H1 (cell line): ENCODE data around the gene ARHGAP26. TPM values are rescaled to one million over a fixed set of nuclear protein-coding genes. Genes with fewer than 3 reads are reported as not detected.
A peak's percentile ranks its signal among the peaks of the same experiment; 100 is the strongest.

Experiments used
- CTCF ChIA-PET: fragments of 300-600 bp; sonication (Branson Sonifier 250); formaldehyde crosslinking; loops from one replicate; lab custom pipeline; 2021; ENCODE audit not compliant: partially characterized antibody; lab: Charles Lee
- POLR2A ChIA-PET: fragments of 300-600 bp; sonication (Branson Sonifier 250); formaldehyde crosslinking; loops from one replicate; lab custom pipeline; 2021; ENCODE audit warnings: inconsistent platforms; ENCODE audit not compliant: partially characterized antibody; lab: Charles Lee
- DNase-seq, 2 experiments: peaks; one replicate each; pipeline versions ENCODE4 v3.0.0 to v3.0.0-alpha.2; 2010 to 2022; ENCODE audit warnings: low spot score in 2 of 2, low read depth in 1 of 2, mixed read lengths in 1 of 2
- FAIRE-seq: peaks from 2 replicates; lab custom pipeline; 2011; peaks lifted over from hg19 to GRCh38; lab: Jason Lieb, UNC
- H2AFZ ChIP-seq: 2 replicates; pipeline ENCODE4 v1.8.1; 2012; ENCODE audit warnings: low read length, inconsistent platforms
- H2AK5ac ChIP-seq: 2 replicates; pipeline ENCODE4 v1.6.1; 2013; ENCODE audit warnings: low read depth, low read length
- H2BK120ac ChIP-seq: replicated peaks from 2 replicates; pipeline ENCODE3; 2013; ENCODE audit warnings: low read depth, low read length, inconsistent platforms
- H2BK12ac ChIP-seq: 2 replicates; pipeline ENCODE4 v1.6.1; 2013; ENCODE audit warnings: low read depth, low read length
- H2BK15ac ChIP-seq: 2 replicates; pipeline ENCODE4 v1.6.1; 2013; ENCODE audit warnings: low read length
- H2BK20ac ChIP-seq: 2 replicates; pipeline ENCODE4 v1.6.1; 2013; ENCODE audit warnings: low read length
- H2BK5ac ChIP-seq: 2 replicates; pipeline ENCODE4 v1.6.1; 2013; ENCODE audit warnings: low read depth, low read length
- H3K14ac ChIP-seq: 2 replicates; pipeline ENCODE4 v1.6.1; 2013; ENCODE audit warnings: inconsistent platforms; ENCODE audit not compliant: insufficient read length
- H3K18ac ChIP-seq: 2 replicates; pipeline ENCODE4 v1.6.1; 2013; ENCODE audit warnings: low read length; ENCODE audit errors: extremely low read depth
- H3K23ac ChIP-seq: 2 replicates; pipeline ENCODE4 v1.6.1; 2013; ENCODE audit warnings: inconsistent platforms; ENCODE audit not compliant: insufficient read length
- H3K23me2 ChIP-seq: 2 replicates; pipeline ENCODE4 v1.6.1; 2013; ENCODE audit warnings: low read depth, low read length
- H3K27ac ChIP-seq: 2 replicates; pipeline ENCODE4 v1.6.1; 2011; ENCODE audit warnings: low read depth, low read length, inconsistent platforms
- H3K27me3 ChIP-seq, 4 experiments: replicated peaks in 1 of 4; 1 replicate in 1 of 4; 2 replicates in 3 of 4; pipeline versions ENCODE4 v1.6.1 to v1.8.1; 2011 to 2013; ENCODE audit warnings: low read length in 3 of 4, mild to moderate bottlenecking in 3 of 4, inconsistent platforms in 2 of 4, mixed read lengths in 2 of 4, moderate library complexity in 1 of 4; ENCODE audit not compliant: control insufficient read depth in 3 of 4, insufficient read depth in 3 of 4; ENCODE audit errors: extremely low read depth in 1 of 4
- H3K36me3 ChIP-seq, 4 experiments: 2 replicates each; pipeline versions ENCODE4 v1.6.1 to v1.8.1; 2011 to 2013; ENCODE audit warnings: mild to moderate bottlenecking in 4 of 4, low read length in 3 of 4, moderate library complexity in 2 of 4, control low read depth in 1 of 4, inconsistent platforms in 1 of 4; ENCODE audit not compliant: insufficient read depth in 4 of 4, control insufficient read depth in 2 of 4
- H3K4ac ChIP-seq: replicated peaks from 2 replicates; pipeline ENCODE3; 2013; ENCODE audit warnings: low read length, low read depth, mixed read lengths, inconsistent platforms; ENCODE audit not compliant: insufficient read length
- H3K4me1 ChIP-seq, 4 experiments: replicated peaks in 1 of 4; 1 replicate in 1 of 4; 2 replicates in 3 of 4; pipeline versions ENCODE4 v1.6.1 to v1.8.1; 2011 to 2013; ENCODE audit warnings: low read length in 3 of 4, inconsistent platforms in 2 of 4, mixed read lengths in 1 of 4; ENCODE audit not compliant: insufficient read depth in 4 of 4, control insufficient read depth in 3 of 4
- H3K4me2 ChIP-seq, 2 experiments: 2 replicates each; pipeline versions ENCODE4 v1.6.1 to v1.8.1; 2011 to 2013; ENCODE audit warnings: low read depth in 2 of 2, low read length in 2 of 2, control low read depth in 1 of 2, inconsistent platforms in 1 of 2, mild to moderate bottlenecking in 1 of 2; ENCODE audit not compliant: insufficient read depth in 1 of 2
- H3K4me3 ChIP-seq, 4 experiments: fragments of 200-600, 300-600 bp in 1 of 4; sonication (generic), shearing (Covaris generic), sonication (Bioruptor Twin) in 1 of 4; 2 replicates each; pipeline versions ENCODE4 v1.5.1 to v1.8.1; 2011 to 2016; ENCODE audit warnings: low read length in 4 of 4, low read depth in 3 of 4, control low read depth in 2 of 4, inconsistent platforms in 2 of 4, mild to moderate bottlenecking in 2 of 4, mixed read lengths in 1 of 4, moderate library complexity in 1 of 4; ENCODE audit not compliant: insufficient read depth in 2 of 4; ENCODE audit errors: extremely low read depth in 1 of 4
- H3K56ac ChIP-seq: replicated peaks from 2 replicates; pipeline ENCODE3; 2013; ENCODE audit warnings: low read depth, mild to moderate bottlenecking, mixed read lengths, low read length, inconsistent platforms; ENCODE audit not compliant: insufficient read length
- H3K79me1 ChIP-seq: 2 replicates; pipeline ENCODE4 v1.6.1; 2013; ENCODE audit warnings: low read depth, low read length, control low read depth
- H3K79me2 ChIP-seq, 2 experiments: 2 replicates each; pipeline versions ENCODE4 v1.6.1 to v1.8.1; 2012 to 2013; ENCODE audit warnings: low read length in 2 of 2, mild to moderate bottlenecking in 2 of 2, inconsistent platforms in 1 of 2; ENCODE audit not compliant: insufficient read depth in 2 of 2, control insufficient read depth in 1 of 2
- H3K9ac ChIP-seq, 4 experiments: replicated peaks in 1 of 4; 1 replicate in 1 of 4; 2 replicates in 3 of 4; pipeline versions ENCODE4 v1.6.1 to v1.8.1; 2011 to 2013; ENCODE audit warnings: low read depth in 3 of 4, low read length in 3 of 4, control low read depth in 2 of 4, mild to moderate bottlenecking in 2 of 4, moderate library complexity in 2 of 4, inconsistent platforms in 1 of 4; ENCODE audit errors: extremely low read depth in 1 of 4
- H3K9me3 ChIP-seq, 2 experiments: 2 replicates each; pipeline versions ENCODE4 v1.6.1 to v1.8.1; 2012 to 2013; ENCODE audit warnings: mild to moderate bottlenecking in 2 of 2, moderate library complexity in 2 of 2, control low read depth in 1 of 2, inconsistent platforms in 1 of 2, low read depth in 1 of 2, low read length in 1 of 2, mixed read lengths in 1 of 2; ENCODE audit not compliant: insufficient read depth in 2 of 2
- H4K20me1 ChIP-seq, 2 experiments: replicated peaks in 1 of 2; 2 replicates each; pipeline versions ENCODE3 to v1.8.1; 2011 to 2013; ENCODE audit warnings: inconsistent platforms in 2 of 2, low read length in 2 of 2, mild to moderate bottlenecking in 1 of 2; ENCODE audit not compliant: insufficient read depth in 2 of 2, control insufficient read depth in 1 of 2
- H4K5ac ChIP-seq: 2 replicates; pipeline ENCODE4 v1.6.1; 2013; ENCODE audit warnings: low read length, low read depth, mixed read lengths, inconsistent platforms; ENCODE audit not compliant: insufficient read length
- H4K8ac ChIP-seq: 2 replicates; pipeline ENCODE4 v1.8.0; 2013; ENCODE audit warnings: mild to moderate bottlenecking, moderate library complexity, low read length, inconsistent platforms; ENCODE audit not compliant: insufficient read depth; ENCODE audit errors: extremely low read depth
- H4K91ac ChIP-seq: replicated peaks from 2 replicates; pipeline ENCODE3; 2013; ENCODE audit warnings: low read length, mixed read lengths, inconsistent platforms; ENCODE audit not compliant: insufficient read length
- NRF1 ChIP-seq: IDR thresholded peaks from 2 replicates; pipeline ENCODE4 v1.6.1; 2011; ENCODE audit warnings: mild to moderate bottlenecking, low read depth, low read length, improper control_type of control experiment
- RAD21 ChIP-seq, 2 experiments: IDR thresholded peaks in 1 of 2; conservative IDR thresholded peaks in 1 of 2; 2 replicates each; pipeline ENCODE4 v1.6.1; 2011; ENCODE audit warnings: low read depth in 2 of 2, low read length in 2 of 2, improper control_type of control experiment in 1 of 2, inconsistent platforms in 1 of 2, mild to moderate bottlenecking in 1 of 2, moderate library complexity in 1 of 2
- WGBS, 2 experiments: shearing (Covaris generic) in 1 of 2; methylation state at CpG; one replicate each; pipeline versions ENCODE4 v1.1.6 to v1.1.7; 2013 to 2015; ENCODE audit warnings: low lambda C conversion rate in 2 of 2, mixed read lengths in 2 of 2, inconsistent platforms in 1 of 2, low coverage in 1 of 2, missing lambda C conversion rate in 1 of 2; ENCODE audit not compliant: insufficient replicate concordance in 2 of 2, insufficient coverage in 1 of 2, insufficient read length in 1 of 2; ENCODE audit errors: extremely low coverage in 1 of 2, missing lambda C conversion rate in 1 of 2; 5-methylcytosine and 5-hydroxymethylcytosine counted together
- polyA plus RNA-seq, 7 experiments: library from polyadenylated mRNA; depleted of rRNA in 3 of 7; stranded (reverse) in 5 of 7; unstranded in 2 of 7; fragments of >200 nt in 5 of 7; fragments of 200-250 nt in 2 of 7; gene quantifications; 1 replicate in 5 of 7; 2 replicates in 1 of 7; 4 replicates in 1 of 7; pipeline versions ENCODE4 v1.2.1 to v1.2.3, GENCODE V29; 2011 to 2013; ENCODE audit warnings: missing spikeins in 2 of 7, mixed read lengths in 2 of 7
- total RNA-seq: library from RNA; stranded (reverse); fragmentation: NEBNext Ultra II Directional; extraction: Animal tissue kit (Norgen Biotek cat#: 25700); gene quantifications from 2 replicates; pipeline ENCODE4 v1.2.1, GENCODE V29; 2021

Gene ARHGAP26
- total and polyA plus RNA-seq, 2 of the 8 experiments (the other 6 are each of a cell fraction or from before 2014, with no cell fraction given), result 7.1 to 24.8 TPM

DNA sequence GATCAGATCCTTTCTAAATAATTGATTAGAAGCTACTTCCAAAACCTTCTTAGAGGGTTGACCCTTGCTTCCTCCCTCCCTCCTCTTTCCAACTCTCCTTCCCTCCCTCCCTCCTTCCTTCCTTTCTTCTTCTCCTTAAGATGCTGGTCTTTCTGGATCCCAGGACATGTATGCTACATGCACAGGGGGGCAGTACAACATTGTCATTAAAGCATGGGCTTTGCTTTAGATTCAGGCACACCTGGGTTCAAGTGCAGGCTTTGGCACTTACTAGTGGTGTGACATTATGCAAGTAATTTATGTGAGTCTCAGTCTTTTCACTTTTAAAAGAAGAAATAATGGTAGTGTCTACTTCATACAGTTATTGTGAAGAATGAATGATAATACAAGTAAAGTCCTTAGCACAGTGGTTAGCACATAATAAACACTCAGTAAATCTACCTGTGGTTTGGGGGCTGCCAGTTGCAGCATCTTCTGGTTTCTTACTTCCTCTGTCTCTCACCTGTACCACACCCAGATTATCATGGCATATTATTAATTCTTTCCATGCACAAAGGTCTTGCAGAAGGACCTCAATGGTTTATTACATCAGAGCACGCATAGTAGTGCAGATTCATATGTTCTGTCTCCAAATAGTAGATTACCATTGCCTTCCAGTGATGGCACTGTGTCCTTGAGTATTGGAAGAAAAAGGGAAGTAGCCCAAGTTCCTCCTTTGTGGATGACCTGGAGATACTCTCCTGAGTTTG lies 154.1 kb downstream of the ARHGAP26 start:
- Histone ChIP-seq H3K23me2 (no peaks in the 10 kb centered on the region), H3K4me1 (no peaks in the 10 kb centered on the region), H2BK5ac (no peak overlapping the region), H3K14ac (no peak overlapping the region), H3K79me2 (no peaks in the 10 kb centered on the region), H2BK20ac (no peak overlapping the region), H3K36me3 (no peaks in the 10 kb centered on the region), H3K9ac (no peak overlapping the region), H4K8ac (no peak overlapping the region), H3K27me3 (no peaks in the 10 kb centered on the region), H3K4ac (no peak overlapping the region), H3K56ac (no peak overlapping the region), H2BK12ac (no peak overlapping the region), H4K91ac (no peak overlapping the region), H3K23ac (no peak overlapping the region), H3K4me3 (no peak overlapping the region), H2AFZ (no peak overlapping the region), H3K27ac (no peak overlapping the region), H2AK5ac (no peak overlapping the region), H3K79me1 (no peaks in the 10 kb centered on the region), H4K20me1 (peaks cover 0 to 3% of the 10 kb centered on the region in 2 experiments), H2BK120ac (no peak overlapping the region), H4K5ac (no peak overlapping the region), H3K18ac (no peak overlapping the region), H2BK15ac (no peak overlapping the region), H3K9me3 (no peaks in the 10 kb centered on the region), H3K4me2 (no peak overlapping the region)
- ChIA-PET POLR2A (no interaction called here), CTCF (interaction anchor here (4.1 kb wide), 1 partner anchor 8 kb away, joined by 23 read pairs; no protein-coding TSS in a partner anchor)
- no peak for DNase-seq
- no peak for FAIRE-seq
- TF ChIP-seq RAD21 (IDR thresholded peaks at IDR 0.05 in 1 of 2, conservative IDR thresholded peaks at IDR 0.05 in 1 of 2; ENCODE audit: low read depth in 2 of 2, low read length in 2 of 2) (peak; percentile 21 to 22; a peak in 3 of 4 replicates), NRF1 (no peak)
- 100% methylated on average over 1 of the region's 1 CpG; no CpG with 5 or more reads in 1 of the 2 experiments for WGBS, 2 experiments
